Mammary epithelial cell (primary cell): Measurements from ENCODE around the gene CCDC159.

ENCODE experiments used
- EZH2 ChIP-seq: IDR thresholded peaks from 2 replicates; pipeline ENCODE4 v1.6.1; 2012; ENCODE audit warnings: low read length, inconsistent platforms, borderline replicate concordance
- TF ChIP-seq, protein P1 (sequence below), 2 donors: IDR thresholded peaks in 1 of 2; conservative IDR thresholded peaks in 1 of 2; 2 replicates each; pipeline ENCODE4 v1.5.1; 2011 to 2012; ENCODE audit warnings: inconsistent platforms in 2 of 2, low read length in 2 of 2, mild to moderate bottlenecking in 2 of 2, control low read depth in 1 of 2, low read depth in 1 of 2; ENCODE audit not compliant: insufficient read depth in 1 of 2; ENCODE audit errors: extremely low read depth in 1 of 2

DNA sequence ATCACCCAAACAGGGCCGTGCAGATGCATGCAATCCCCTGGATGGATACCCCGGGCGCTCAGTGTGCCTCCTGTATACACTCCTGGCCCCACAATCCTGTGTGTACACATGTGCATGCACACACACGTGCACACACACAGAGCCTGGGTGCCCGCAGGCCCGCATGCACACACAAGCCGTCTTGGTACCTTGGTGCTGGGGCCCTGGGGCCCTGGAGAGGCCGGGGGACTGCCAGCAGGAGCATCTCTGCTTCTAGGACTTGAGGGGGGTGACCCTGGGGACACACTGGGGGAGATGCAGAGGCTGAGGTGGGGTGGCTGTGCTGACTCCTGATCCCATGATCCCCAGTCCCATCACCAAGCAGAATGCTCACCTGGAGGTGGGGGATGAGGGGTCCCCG lies 53.3 kb downstream of the CCDC159 start:
- TF ChIP-seq, protein P1, sequence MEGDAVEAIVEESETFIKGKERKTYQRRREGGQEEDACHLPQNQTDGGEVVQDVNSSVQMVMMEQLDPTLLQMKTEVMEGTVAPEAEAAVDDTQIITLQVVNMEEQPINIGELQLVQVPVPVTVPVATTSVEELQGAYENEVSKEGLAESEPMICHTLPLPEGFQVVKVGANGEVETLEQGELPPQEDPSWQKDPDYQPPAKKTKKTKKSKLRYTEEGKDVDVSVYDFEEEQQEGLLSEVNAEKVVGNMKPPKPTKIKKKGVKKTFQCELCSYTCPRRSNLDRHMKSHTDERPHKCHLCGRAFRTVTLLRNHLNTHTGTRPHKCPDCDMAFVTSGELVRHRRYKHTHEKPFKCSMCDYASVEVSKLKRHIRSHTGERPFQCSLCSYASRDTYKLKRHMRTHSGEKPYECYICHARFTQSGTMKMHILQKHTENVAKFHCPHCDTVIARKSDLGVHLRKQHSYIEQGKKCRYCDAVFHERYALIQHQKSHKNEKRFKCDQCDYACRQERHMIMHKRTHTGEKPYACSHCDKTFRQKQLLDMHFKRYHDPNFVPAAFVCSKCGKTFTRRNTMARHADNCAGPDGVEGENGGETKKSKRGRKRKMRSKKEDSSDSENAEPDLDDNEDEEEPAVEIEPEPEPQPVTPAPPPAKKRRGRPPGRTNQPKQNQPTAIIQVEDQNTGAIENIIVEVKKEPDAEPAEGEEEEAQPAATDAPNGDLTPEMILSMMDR (conservative IDR thresholded peaks at IDR 0.05 in 1 of 2, IDR thresholded peaks at IDR 0.05 in 1 of 2; ENCODE audit: extremely low read depth in 1 of 2, insufficient read depth in 1 of 2, low read depth in 1 of 2, low read length in 2 of 2) = no peak
- no peak for TF ChIP-seq EZH2
